ENCODE data around the gene OMP. TPM values are rescaled to one million over a fixed set of nuclear protein-coding genes. Genes with fewer than 3 reads are reported as not detected.

The OMP gene
- polyA plus RNA-seq, 1 donor from 2014 or later, result not detected

GRCh38 chr11:77088236-77089003, 14.2 kb upstream of the OMP start:
- H3K27ac ChIP-seq (ENCODE audit: low read length), result no peak overlapping the region
- no peaks in the 10 kb centered on the region for H4K20me1 ChIP-seq (ENCODE audit: insufficient read depth)
- H3K9me3 ChIP-seq (ENCODE audit: low read length), result no peaks in the 10 kb centered on the region
- no peaks in the 10 kb centered on the region for H3K36me3 ChIP-seq (ENCODE audit: insufficient read depth, low read length)
- H3K4me3 ChIP-seq (ENCODE audit: low read length), result no peak overlapping the region
- H3K4me2 ChIP-seq (ENCODE audit: low read length), result no peak overlapping the region
- H2AFZ ChIP-seq (ENCODE audit: low read depth, low read length), result no peak overlapping the region
- H3F3A ChIP-seq (ENCODE audit: insufficient read depth, low read length, poor library complexity, severe bottlenecking), result no peaks in the 10 kb centered on the region
- TF ChIP-seq REST (IDR thresholded peaks at IDR 0.05; ENCODE audit: borderline replicate concordance), result no peak
- no peak for TF ChIP-seq EP300 (conservative IDR thresholded peaks at IDR 0.05; ENCODE audit: poor library complexity, severe bottlenecking)
- no peak for TF ChIP-seq SMC3 (conservative IDR thresholded peaks at IDR 0.05; ENCODE audit: poor library complexity)
- no peak for TF ChIP-seq POLR2AphosphoS5 (IDR thresholded peaks at IDR 0.05)
- no peaks in the 10 kb centered on the region for H3K27me3 ChIP-seq (ENCODE audit: insufficient read depth, low read depth, low read length)
- no peak overlapping the region for H3K9ac ChIP-seq (ENCODE audit: low read length)
- H3K9me2 ChIP-seq (ENCODE audit: insufficient read depth, low read length), result no peaks in the 10 kb centered on the region
- H3K79me2 ChIP-seq (replicated peaks; ENCODE audit: insufficient read depth, low read length), result no peaks in the 10 kb centered on the region

- Histone ChIP-seq H3K4me3 (ENCODE audit: low read length) (no peak overlapping the region), H3K9me2 (ENCODE audit: insufficient read depth, low read length) (no peaks in the 10 kb centered on the region), H3K9ac (ENCODE audit: low read length) (no peak overlapping the region), H2AFZ (ENCODE audit: low read depth, low read length) (no peak overlapping the region), H4K20me1 (ENCODE audit: insufficient read depth) (no peaks in the 10 kb centered on the region), H3K4me2 (ENCODE audit: low read length) (no peak overlapping the region), H3K36me3 (ENCODE audit: insufficient read depth, low read length) (no peaks in the 10 kb centered on the region), H3F3A (ENCODE audit: insufficient read depth, low read length, poor library complexity, severe bottlenecking) (no peaks in the 10 kb centered on the region), H3K27me3 (ENCODE audit: insufficient read depth, low read depth, low read length) (no peaks in the 10 kb centered on the region), H3K9me3 (ENCODE audit: low read length) (no peaks in the 10 kb centered on the region), H3K79me2 (replicated peaks; ENCODE audit: insufficient read depth, low read length) (no peaks in the 10 kb centered on the region), H3K27ac (ENCODE audit: low read length) (no peak overlapping the region)
- TF ChIP-seq, protein P1, sequence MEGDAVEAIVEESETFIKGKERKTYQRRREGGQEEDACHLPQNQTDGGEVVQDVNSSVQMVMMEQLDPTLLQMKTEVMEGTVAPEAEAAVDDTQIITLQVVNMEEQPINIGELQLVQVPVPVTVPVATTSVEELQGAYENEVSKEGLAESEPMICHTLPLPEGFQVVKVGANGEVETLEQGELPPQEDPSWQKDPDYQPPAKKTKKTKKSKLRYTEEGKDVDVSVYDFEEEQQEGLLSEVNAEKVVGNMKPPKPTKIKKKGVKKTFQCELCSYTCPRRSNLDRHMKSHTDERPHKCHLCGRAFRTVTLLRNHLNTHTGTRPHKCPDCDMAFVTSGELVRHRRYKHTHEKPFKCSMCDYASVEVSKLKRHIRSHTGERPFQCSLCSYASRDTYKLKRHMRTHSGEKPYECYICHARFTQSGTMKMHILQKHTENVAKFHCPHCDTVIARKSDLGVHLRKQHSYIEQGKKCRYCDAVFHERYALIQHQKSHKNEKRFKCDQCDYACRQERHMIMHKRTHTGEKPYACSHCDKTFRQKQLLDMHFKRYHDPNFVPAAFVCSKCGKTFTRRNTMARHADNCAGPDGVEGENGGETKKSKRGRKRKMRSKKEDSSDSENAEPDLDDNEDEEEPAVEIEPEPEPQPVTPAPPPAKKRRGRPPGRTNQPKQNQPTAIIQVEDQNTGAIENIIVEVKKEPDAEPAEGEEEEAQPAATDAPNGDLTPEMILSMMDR (IDR thresholded peaks at IDR 0.05; ENCODE audit: poor library complexity, severe bottlenecking), result no peak
- TF ChIP-seq REST (IDR thresholded peaks at IDR 0.05; ENCODE audit: borderline replicate concordance), result no peak
Measured at GRCh38 chr11:77089004-77089545, 13.6 kb upstream of the OMP start.
